Activated T-cell treated with anti-CD3 and anti-CD28 coated beads for 24 hours (primary cell): ENCODE results near the gene FYCO1.
A peak's percentile ranks its signal among the peaks of the same experiment; 100 is the strongest.
"Not testable (repeated sequence)": the region's sequence is repeated elsewhere in the genome, so short reads cannot be mapped to it uniquely, and the experiment has no call there.

Experiments used
- DNase-seq: peaks from one replicate; pipeline ENCODE4 v3.0.0-alpha.2; 2020; ENCODE audit warnings: low read depth

FYCO1 gene

DNA sequence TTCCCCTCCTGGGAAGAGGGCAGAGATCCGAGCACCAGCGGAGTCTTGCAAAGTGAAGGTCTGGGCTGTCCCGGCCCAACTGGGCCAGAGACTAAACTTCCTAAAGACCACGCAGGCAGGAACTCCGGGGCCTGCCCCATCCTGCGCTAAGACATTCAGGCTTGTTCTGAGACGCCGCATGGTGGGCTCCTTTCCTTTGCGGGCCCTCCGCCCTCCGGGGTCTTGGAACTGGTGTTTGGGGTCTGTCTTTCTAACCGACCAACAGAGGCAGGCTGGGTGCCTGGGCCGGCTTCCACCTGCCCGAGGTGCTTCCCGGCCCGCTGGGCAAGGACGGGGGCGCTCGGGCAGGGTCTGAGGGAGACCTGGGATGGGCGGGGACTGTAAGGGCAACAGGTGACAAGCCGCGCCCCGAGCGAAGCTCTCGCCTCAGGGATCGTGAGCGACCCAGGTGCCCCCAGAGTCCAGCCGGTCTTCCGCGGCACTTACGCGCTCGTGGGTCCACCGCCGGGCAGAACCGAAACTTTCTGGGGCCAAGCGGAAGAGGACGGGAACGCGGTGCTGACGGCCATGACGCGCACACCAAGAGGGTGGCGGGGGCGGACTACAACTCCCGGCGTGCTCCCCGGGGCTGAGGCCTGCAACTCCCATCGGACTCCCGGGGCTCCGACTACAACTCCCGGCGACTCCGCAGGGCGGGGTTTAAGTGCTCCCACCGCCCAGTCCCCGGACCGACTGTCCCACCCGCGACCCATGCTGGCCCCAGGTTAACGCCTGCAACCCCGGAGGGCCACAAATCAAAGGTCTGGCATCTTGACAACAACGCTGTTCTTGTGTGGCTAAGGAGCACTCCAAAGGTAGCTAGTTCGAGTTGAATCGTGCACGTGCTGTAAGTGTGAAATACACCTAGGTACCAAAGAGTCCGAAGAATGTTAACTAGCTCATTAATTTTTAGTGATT is at the start of gene FYCO1:
Gene FYCO1 (minus strand): TSS at position 589 of the 957 bp plus-strand sequence. CDS start 10,914 bp downstream, outside the sequence.
- DNase-seq = peak; percentile 80

- DNase-seq = no peak
Measured at GRCh38 chr3:46038916-46039315, 43.3 kb upstream of the FYCO1 start.

DNA sequence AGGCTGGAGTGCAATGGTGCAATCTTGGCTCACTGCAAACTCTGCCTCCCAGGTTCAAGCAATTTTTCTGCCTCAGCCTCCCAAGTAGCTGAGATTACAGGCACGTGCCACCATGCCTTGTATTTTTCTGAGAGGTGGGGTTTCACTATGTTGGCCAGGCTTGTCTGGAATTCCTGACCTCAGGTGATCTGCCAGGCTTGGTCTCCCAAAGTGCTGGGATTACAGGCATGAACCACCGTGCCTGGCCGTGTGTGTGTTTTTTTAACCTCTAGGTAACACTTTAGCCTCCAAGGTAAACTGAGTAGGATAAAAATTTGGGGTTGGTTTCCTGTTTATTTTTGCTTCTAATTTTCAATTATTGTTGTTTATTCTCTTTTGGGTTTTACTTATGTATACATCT is 42.4 kb upstream of the FYCO1 start:
- not testable (repeated sequence) for DNase-seq

DNA sequence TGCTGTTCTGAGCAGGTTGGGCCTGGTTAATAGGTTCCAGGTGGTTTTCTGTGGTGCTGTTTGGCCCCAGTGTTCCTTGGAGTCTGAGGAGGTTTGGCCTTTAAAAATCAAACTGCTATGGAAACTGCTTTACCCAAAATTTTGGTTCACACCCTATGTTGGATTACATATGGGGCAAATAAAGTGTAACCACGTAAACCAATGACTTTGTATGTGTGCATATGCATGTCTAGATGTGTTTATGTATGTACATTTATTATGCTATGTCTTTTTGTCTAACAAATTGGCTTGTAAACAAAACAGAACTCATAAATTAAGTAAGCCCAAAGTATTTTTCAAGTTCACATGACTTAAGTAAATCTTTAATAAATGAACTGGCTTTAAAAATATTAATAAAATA is 40.6 kb upstream of the FYCO1 start:
- DNase-seq = no peak

GRCh38 chr3:46031747-46032146 is 36.1 kb upstream of the FYCO1 start:
- no peak for DNase-seq

DNA sequence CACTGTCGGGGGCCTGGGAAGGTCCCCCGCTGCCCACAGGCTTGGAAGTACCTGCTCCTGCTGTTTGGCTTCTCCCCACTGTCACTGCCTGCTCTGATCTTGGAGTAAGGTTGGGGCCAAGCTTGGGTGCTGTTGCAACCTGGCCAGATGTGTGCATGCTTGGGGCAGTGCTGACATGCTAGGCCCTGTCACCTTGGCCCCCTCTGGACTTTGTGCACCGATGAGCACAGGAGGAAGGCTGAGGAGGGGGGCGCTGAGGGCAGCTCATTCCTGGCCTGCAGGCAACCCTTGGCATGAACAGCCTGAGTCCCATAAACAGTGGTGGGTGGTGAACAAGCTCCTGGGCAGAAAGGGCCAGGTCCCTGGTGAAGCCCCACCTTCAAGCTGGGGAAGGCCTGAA is 35.6 kb upstream of the FYCO1 start:
- no peak for DNase-seq

GRCh38 chr3:46030626-46031025 is 35.0 kb upstream of the FYCO1 start:
- no peak for DNase-seq

GRCh38 chr3:46029953-46030543 is 34.4 kb upstream of the FYCO1 start:
- DNase-seq = no peak

DNA sequence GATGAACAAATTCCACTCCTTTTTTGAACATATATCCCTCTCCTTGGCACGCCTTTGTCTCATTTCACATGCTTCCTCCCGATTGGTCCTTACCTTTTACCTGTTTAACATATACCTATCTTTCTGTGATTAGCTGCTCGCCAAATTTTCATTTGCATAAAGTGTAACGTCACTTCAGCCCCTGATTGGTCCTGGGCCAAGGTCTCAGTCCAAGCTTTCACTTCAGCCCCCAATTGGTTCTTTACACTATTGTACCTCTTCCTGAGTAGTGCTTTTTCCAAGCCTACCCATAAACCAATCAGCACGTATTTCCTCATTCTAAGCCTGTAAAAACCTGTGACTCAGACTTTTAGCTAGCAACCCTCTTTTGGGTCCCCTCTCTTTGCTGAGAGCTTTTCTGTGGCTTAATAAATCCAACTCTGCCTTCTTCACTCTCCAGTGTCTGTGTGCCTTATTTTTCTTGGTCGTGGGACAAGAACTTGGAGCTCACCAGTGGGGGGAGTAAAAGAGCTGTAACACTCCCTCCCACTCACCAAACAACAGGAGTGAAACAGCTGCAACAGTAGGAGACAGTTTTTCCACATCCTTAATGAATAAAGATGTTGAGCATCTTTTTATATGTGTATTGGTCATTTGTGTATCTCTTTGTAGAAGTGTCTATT is 32.2 kb upstream of the FYCO1 start:
- no peak for DNase-seq

GRCh38 chr3:46027021-46027705 is 31.5 kb upstream of the FYCO1 start, which contains the start of gene XCR1:
TSS of gene XCR1 (minus strand) at chr3:46027483. CDS start at chr3:46021947, 5,536 bp downstream.
- DNase-seq = no peak

- no peak for DNase-seq
Measured at GRCh38 chr3:46025139-46025538, 29.5 kb upstream of the FYCO1 start.

- DNase-seq = no peak
Measured at GRCh38 chr3:46024131-46024530, 28.5 kb upstream of the FYCO1 start.

DNA sequence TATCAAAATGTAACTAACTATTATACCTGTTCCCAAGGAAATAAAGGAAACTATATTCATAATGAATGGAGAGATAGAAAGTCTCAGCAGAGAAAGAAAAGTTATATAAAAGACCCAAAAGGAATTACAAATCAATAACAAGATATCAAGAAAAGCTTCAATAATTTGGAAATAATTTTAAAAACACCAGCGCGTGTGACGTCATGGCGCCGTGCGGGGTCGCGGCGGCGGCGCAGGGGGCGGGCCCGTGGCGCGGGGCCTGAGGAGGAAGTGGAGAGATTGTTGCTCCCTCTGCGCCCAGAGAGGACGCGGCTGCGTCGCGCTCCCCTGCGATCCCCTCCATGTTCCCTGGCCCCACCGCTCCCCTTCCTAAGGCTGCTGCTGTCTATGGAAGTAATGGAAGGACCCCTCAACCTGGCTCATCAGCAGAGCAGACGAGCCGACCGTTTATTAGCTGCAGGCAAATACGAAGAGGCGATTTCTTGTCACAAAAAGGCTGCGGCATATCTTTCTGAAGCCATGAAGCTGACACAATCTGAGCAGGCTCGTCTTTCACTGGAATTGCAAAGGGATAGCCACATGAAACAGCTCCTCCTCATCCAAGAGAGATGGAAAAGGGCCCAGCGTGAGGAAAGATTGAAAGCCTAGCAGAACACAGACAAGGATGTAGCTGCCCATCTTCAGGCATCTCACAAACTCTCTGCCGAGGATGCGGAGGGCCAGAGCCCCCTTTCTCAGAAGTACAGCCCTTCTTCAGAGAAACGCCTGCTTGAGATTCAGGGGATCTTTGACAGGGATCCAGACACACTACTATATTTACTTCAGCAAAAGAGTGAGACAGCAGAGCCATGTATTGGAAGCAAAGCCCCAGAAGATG is 27.5 kb upstream of the FYCO1 start:
- no peak for DNase-seq

GRCh38 chr3:46021516-46021915 is 25.9 kb upstream of the FYCO1 start:
- no peak for DNase-seq

DNA sequence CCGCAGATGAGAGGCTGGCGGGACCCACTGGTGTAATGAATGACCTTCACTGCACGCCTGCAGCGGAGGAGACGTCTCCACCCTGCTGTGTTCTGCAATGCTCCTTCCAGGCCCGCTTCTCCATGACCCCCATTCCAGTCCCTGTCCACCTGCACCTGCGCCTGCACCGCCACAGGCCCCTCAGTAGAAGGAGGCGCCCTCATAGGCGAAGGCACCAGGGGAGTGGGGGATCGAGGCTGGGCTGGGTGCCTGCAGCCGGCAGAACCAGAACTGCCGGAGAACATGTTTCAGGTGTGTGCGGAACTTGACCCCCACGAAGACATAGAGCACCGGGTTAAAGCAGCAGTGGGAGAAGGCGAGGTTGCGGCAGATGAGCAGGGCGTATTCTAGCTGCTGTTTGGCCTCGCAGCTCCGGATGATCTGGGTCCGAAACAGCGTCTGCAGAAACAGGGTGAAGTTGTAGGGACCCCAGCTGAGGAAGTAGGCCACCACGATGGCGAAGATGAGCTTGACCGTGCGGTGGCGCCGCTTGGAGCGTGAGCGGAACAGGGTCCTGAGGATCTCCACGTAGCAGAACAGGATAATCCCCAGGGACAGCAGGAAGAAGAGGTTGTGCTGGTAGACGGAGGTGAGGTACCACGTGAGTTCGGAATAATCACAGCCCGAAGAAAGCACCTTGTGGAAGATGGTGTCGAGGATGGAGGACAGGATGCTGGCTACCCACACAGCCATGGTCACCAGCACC is 25.3 kb upstream of the FYCO1 start:
- DNase-seq = no peak

DNA sequence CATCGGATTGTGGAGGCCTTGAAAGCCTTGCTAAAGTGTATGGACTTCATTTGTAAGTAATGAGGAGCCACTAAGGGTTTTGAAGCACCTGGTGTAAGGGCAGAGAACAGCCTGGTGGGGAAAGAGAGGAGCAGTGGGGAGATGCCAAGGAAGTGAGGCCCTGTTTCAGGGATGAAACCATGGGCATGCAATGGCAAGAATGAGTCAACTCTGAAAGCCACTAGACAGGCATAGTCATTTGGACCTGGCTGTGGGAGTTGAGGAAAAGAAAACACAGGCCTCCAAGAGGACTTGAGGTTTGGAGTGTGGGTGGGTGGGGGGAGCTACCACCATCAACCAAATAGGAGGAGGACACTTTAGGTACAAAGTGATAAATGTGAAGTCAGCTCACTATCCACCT is 24.1 kb upstream of the FYCO1 start:
- DNase-seq = peak; percentile 25

- DNase-seq = no peak
Measured at GRCh38 chr3:46017720-46018119, 22.1 kb upstream of the FYCO1 start.

- no peak for DNase-seq
Measured at GRCh38 chr3:46013316-46014094, 17.9 kb upstream of the FYCO1 start.

- no peak for DNase-seq
Measured at GRCh38 chr3:46012246-46012645, 16.6 kb upstream of the FYCO1 start.
